Endothelial cell of umbilical vein (primary cell): ENCODE measurements around the gene FBH1.

ENCODE experiments used
- CTCF ChIP-seq, 2 donors: IDR thresholded peaks; 1 replicate in 1 of 2; 2 replicates in 1 of 2; pipeline ENCODE4 v1.5.1; 2011; ENCODE audit warnings: low read length in 2 of 2, mild to moderate bottlenecking in 2 of 2, moderate library complexity in 2 of 2, control low read depth in 1 of 2, inconsistent platforms in 1 of 2, low read depth in 1 of 2; ENCODE audit not compliant: insufficient read depth in 1 of 2; ENCODE audit errors: extremely low read depth in 1 of 2
- EZH2 ChIP-seq: IDR thresholded peaks from 2 replicates; pipeline ENCODE4 v1.6.1; 2012; ENCODE audit warnings: borderline replicate concordance, low read depth, mild to moderate bottlenecking, moderate library complexity, low read length, inconsistent platforms; ENCODE audit not compliant: severe bottlenecking
- FOS ChIP-seq: IDR thresholded peaks from 2 replicates; pipeline ENCODE4 v1.6.1; 2011; ENCODE audit warnings: mild to moderate bottlenecking, low read length, moderate library complexity, borderline replicate concordance; ENCODE audit not compliant: insufficient read depth
- JUN ChIP-seq: IDR thresholded peaks from 2 replicates; pipeline ENCODE4 v1.6.1; 2011; ENCODE audit warnings: borderline replicate concordance, low read depth; ENCODE audit not compliant: insufficient read length, insufficient read depth
- MAX ChIP-seq: IDR thresholded peaks from 2 replicates; pipeline ENCODE4 v1.6.1; 2011; ENCODE audit not compliant: insufficient read depth, insufficient read length
- MYC ChIP-seq: IDR thresholded peaks from one replicate; pipeline ENCODE4 v1.6.1; 2011; ENCODE audit warnings: mild to moderate bottlenecking, low read depth, low read length
- POLR2A ChIP-seq: IDR thresholded peaks from 2 replicates; pipeline ENCODE4 v1.6.1; 2012; ENCODE audit warnings: low read depth, mild to moderate bottlenecking, control low read depth, low read length
- POLR2AphosphoS5 ChIP-seq: IDR thresholded peaks from 2 replicates; pipeline ENCODE4 v1.6.1; 2012; ENCODE audit warnings: low read depth, mild to moderate bottlenecking, control low read depth, low read length, moderate library complexity; ENCODE audit not compliant: insufficient read depth

GRCh38 chr10:5898163-5898562 lies 8.1 kb downstream of the FBH1 start:
- TF ChIP-seq POLR2A, result no peak
- TF ChIP-seq CTCF (IDR thresholded peaks at IDR 0.05; ENCODE audit: extremely low read depth in 1 of 2, insufficient read depth in 1 of 2, low read depth in 1 of 2, low read length in 2 of 2), result no peak
- TF ChIP-seq POLR2AphosphoS5, result no peak
- TF ChIP-seq EZH2, result no peak
- no peak for TF ChIP-seq MAX
- no peak for TF ChIP-seq JUN
- no peak for TF ChIP-seq FOS
- no peak for TF ChIP-seq MYC
